ENCODE data around the gene PATJ.

DNA sequence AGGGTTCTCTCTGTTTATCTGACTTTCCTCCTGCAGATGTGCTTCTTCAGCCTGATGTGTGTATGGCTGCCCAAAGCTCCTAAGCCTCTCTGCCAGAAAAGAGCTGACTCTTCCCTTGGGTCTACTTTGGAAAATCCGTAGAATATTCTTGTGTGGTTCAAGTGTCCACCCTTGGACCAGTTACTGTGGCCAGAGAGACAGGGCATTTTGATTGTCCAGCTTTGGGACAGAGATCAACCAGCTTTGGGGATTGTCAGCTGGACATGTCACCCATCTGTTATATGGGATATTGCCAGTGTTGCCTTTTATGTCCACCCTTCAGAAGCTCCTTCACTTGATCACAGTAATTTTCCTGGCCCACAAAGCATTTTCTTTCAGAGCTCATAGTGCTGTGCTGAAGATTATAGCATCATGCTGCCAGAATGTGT is 326.1 kb downstream of the PATJ start:
- TF ChIP-seq EP300 (IDR thresholded peaks at IDR 0.05) (no peak), POLR2A (IDR thresholded peaks at IDR 0.05; ENCODE audit: low read depth) (no peak)

All from esophagus muscularis mucosa (tissue), 2 donors.